Measurements from ENCODE around the gene TNIK.

The TNIK gene

GRCh38 chr3:171335559-171335958 lies 124.6 kb downstream of the TNIK start:
- no peak for DNase-seq

GRCh38 chr3:171334465-171334811 lies 125.8 kb downstream of the TNIK start:
- no peak for DNase-seq

GRCh38 chr3:171333784-171334464 lies 126.3 kb downstream of the TNIK start:
- DNase-seq, result no peak

- DNase-seq, result no peak
These were observed 129.3 kb downstream of the TNIK start for GRCh38 chr3:171330938-171331337.

GRCh38 chr3:171329746-171330145 lies 130.5 kb downstream of the TNIK start:
- no peak for DNase-seq

- peak; percentile 60 for DNase-seq
These were observed 131.7 kb downstream of the TNIK start for GRCh38 chr3:171328419-171329082.

GRCh38 chr3:171327441-171328174 lies 132.6 kb downstream of the TNIK start:
- DNase-seq, result no peak

GRCh38 chr3:171326717-171327440 lies 133.3 kb downstream of the TNIK start:
- no peak for DNase-seq

GRCh38 chr3:171323938-171324536 lies 136.2 kb downstream of the TNIK start:
- no peak for DNase-seq

- DNase-seq, result no peak
These were observed 138.4 kb downstream of the TNIK start for GRCh38 chr3:171321559-171322360.

- no peak for DNase-seq
These were observed 139.3 kb downstream of the TNIK start for GRCh38 chr3:171320750-171321558.

GRCh38 chr3:171317171-171317570 lies 143.0 kb downstream of the TNIK start:
- DNase-seq, result no peak

- DNase-seq, result no peak
These were observed 144.3 kb downstream of the TNIK start for GRCh38 chr3:171315919-171316318.

- no peak for DNase-seq
These were observed 145.1 kb downstream of the TNIK start for GRCh38 chr3:171315101-171315500.

- DNase-seq, result no peak
These were observed 145.9 kb downstream of the TNIK start for GRCh38 chr3:171314341-171314740.

- no peak for DNase-seq
These were observed 146.5 kb downstream of the TNIK start for GRCh38 chr3:171313702-171314101.

GRCh38 chr3:171312741-171313140 lies 147.5 kb downstream of the TNIK start:
- no peak for DNase-seq

- DNase-seq, result no peak
These were observed 148.4 kb downstream of the TNIK start for GRCh38 chr3:171311784-171312183.

GRCh38 chr3:171309906-171310359 lies 150.3 kb downstream of the TNIK start:
- no peak for DNase-seq

GRCh38 chr3:171307988-171308387 lies 152.2 kb downstream of the TNIK start:
- DNase-seq, result no peak

GRCh38 chr3:171307046-171307585 lies 153.1 kb downstream of the TNIK start:
- no peak for DNase-seq
